Suprapubic skin (tissue), 4 donors: ENCODE data around the gene GGCT.
A peak's percentile ranks its signal among the peaks of the same experiment; 100 is the strongest.

Experiments used
- POLR2A ChIP-seq, 2 donors: fragments of 450-650 bp; IDR thresholded peaks; one replicate each; pipeline ENCODE4 v1.6.1; 2017; ENCODE audit warnings: antibody characterized with exemption in 2 of 2, mild to moderate bottlenecking in 2 of 2, moderate library complexity in 2 of 2
- POLR2AphosphoS5 ChIP-seq, 3 donors: sonication (generic); formaldehyde crosslinking; IDR thresholded peaks; one replicate each; pipeline ENCODE4 v1.6.1; 2017; ENCODE audit warnings: antibody characterized with exemption in 3 of 3
- TF ChIP-seq, protein P1 (sequence below), 2 donors: fragments of 200-600 bp in 1 of 2; fragments of 450-650 bp in 1 of 2; sonication (generic) in 1 of 2; IDR thresholded peaks; one replicate each; pipeline ENCODE4 v1.5.1; 2016 to 2019; ENCODE audit warnings: antibody characterized with exemption in 2 of 2, mild to moderate bottlenecking in 1 of 2, moderate library complexity in 1 of 2

- TF ChIP-seq, protein P1, sequence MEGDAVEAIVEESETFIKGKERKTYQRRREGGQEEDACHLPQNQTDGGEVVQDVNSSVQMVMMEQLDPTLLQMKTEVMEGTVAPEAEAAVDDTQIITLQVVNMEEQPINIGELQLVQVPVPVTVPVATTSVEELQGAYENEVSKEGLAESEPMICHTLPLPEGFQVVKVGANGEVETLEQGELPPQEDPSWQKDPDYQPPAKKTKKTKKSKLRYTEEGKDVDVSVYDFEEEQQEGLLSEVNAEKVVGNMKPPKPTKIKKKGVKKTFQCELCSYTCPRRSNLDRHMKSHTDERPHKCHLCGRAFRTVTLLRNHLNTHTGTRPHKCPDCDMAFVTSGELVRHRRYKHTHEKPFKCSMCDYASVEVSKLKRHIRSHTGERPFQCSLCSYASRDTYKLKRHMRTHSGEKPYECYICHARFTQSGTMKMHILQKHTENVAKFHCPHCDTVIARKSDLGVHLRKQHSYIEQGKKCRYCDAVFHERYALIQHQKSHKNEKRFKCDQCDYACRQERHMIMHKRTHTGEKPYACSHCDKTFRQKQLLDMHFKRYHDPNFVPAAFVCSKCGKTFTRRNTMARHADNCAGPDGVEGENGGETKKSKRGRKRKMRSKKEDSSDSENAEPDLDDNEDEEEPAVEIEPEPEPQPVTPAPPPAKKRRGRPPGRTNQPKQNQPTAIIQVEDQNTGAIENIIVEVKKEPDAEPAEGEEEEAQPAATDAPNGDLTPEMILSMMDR (IDR thresholded peaks at IDR 0.05), result peak; percentile 22 to 26
- TF ChIP-seq POLR2A (IDR thresholded peaks at IDR 0.05), result no peak
- TF ChIP-seq POLR2AphosphoS5 (IDR thresholded peaks at IDR 0.05), result peak in 1 of 3 donors; percentile 73
Measured at GRCh38 chr7:30469303-30469702, 35.3 kb downstream of the GGCT start.
